Retinal pigment epithelial cell (primary cell): Measurements from ENCODE around the gene LPP.

Source experiments
- DNase-seq: peaks from one replicate; pipeline ENCODE4 v3.0.0-alpha.2; 2010; ENCODE audit warnings: low read depth
- H3K4me3 ChIP-seq: 2 replicates; pipeline ENCODE4 v1.5.1; 2011; ENCODE audit warnings: mild to moderate bottlenecking, low read length, control low read depth, moderate library complexity
- TF ChIP-seq, protein P1 (sequence below): conservative IDR thresholded peaks from 2 replicates; pipeline ENCODE4 v1.5.1; 2011; ENCODE audit warnings: low read depth, low read length, control low read depth, inconsistent platforms

LPP gene

DNA sequence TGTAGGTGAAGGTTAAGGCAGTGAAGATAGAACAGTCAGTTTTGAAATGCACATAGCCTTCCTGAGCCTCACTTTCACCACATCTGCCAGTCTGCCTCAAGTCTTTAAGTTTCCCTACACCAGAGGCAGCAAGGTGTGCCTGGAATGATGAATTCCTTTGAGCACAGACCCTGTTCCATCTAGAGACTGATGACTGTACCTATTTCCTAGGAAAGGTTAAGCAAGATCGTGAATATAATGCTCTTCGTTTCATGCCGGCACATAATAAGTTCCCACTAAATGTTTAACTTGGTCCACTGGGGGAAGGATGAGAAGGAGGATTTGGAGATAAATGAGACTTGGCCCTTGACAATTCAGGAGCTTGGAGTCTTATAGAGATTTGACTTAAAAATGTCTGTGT is 141.9 kb downstream of the LPP start:
- no peak for DNase-seq
- H3K4me3 ChIP-seq: no peak overlapping the region
- TF ChIP-seq, protein P1, sequence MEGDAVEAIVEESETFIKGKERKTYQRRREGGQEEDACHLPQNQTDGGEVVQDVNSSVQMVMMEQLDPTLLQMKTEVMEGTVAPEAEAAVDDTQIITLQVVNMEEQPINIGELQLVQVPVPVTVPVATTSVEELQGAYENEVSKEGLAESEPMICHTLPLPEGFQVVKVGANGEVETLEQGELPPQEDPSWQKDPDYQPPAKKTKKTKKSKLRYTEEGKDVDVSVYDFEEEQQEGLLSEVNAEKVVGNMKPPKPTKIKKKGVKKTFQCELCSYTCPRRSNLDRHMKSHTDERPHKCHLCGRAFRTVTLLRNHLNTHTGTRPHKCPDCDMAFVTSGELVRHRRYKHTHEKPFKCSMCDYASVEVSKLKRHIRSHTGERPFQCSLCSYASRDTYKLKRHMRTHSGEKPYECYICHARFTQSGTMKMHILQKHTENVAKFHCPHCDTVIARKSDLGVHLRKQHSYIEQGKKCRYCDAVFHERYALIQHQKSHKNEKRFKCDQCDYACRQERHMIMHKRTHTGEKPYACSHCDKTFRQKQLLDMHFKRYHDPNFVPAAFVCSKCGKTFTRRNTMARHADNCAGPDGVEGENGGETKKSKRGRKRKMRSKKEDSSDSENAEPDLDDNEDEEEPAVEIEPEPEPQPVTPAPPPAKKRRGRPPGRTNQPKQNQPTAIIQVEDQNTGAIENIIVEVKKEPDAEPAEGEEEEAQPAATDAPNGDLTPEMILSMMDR: no peak

DNA sequence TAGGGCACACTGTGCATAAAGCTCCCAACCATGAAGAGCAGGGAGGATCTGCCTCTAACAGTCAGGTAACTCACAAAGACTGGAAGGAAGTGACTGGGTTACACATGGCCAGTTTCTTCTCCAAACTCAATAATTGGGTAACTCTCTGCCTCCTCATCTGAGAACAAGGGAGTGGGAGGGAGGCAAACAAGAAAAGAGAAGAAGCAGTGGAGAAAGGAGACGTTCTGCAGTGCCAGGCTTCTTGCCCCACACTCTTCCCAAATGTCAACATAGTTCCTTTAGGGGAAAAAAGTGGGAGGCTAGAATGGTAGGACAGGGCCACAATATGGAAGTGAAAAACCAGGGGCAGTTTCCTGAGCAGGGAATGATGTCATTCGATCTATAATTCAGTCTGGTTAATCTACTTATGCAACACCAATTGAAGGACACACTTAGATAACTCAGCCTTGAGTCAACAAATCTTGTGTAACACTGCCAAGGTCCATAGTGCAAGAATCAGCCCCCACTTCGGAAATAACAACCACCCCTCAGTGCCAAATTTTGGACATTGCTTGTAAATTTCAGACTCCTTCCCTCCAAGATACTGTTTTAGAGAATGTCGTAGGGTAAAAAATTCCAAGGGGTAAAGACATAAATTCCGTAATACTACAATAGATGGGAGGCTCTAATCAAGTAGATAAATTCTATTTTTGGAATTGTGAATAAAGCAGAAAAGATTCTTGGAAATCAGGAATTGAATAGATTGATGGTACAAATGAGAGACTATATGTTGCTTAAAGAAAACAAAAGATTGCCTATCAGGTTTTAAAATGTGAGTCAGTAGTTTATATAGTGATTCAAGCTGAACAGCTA is 143.0 kb downstream of the LPP start:
- TF ChIP-seq, protein P1: no peak
- H3K4me3 ChIP-seq: no peak overlapping the region
- DNase-seq: peak; percentile 66

DNA sequence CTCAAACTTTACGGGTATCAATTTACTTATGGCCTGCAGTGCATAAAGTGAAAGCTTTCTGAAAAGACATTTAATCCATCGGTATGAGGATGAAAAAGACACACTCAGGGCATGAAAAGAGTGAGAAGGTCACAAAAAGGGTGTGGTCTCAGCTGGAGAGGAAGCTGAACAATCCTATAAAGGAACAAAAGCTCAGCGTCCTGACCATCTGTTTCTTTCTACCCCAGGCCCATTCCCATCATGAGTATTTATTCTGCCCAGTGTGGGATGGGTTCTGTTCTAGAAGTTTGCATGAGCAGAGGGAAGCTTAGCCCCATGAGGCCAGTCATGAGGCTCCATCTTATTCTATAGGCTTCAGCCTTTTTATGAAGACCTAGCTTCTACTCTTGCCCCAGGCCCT is 144.6 kb downstream of the LPP start:
- DNase-seq: no peak
- TF ChIP-seq, protein P1: no peak
- no peak overlapping the region for H3K4me3 ChIP-seq

DNA sequence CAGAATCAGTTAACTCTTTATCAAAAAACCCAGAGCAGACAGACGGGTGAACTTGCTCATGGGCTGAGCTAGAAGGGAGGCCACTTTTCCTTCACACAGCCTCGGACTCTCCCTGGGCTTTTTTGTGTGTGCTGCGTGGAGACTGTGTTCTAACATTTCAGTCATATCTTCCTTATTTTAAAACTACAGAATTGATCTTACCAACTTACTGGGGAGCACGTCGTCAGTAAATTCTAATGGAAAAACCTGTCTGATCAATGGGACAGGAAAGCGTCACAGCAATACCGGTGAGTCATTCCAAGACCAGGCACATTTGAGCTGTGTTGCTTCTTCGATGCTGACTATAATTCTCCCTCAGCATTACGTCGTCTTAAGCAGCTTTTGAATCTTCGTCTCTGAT is 145.1 kb downstream of the LPP start:
- TF ChIP-seq, protein P1: no peak
- no peak overlapping the region for H3K4me3 ChIP-seq
- no peak for DNase-seq

DNA sequence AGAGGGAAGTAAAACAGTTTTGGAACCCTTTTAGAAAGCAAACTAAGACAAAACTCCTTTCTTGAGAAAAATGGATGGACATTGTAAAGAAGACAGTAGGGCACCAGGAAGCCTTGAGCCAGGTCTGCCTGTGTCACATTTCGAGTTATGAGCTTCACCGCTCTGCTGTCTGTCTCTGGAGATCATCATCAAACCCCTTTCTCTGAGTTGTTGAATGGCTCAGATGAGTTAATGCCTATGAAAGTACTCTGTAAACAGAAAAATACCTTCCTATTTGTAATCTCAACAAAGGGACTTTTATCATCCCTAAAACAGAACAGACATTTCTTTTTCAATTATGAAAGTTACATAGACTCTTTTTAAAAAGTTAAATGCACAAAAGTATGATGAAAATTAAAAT is 145.8 kb downstream of the LPP start:
- no peak for DNase-seq
- TF ChIP-seq, protein P1: no peak
- H3K4me3 ChIP-seq: no peak overlapping the region

DNA sequence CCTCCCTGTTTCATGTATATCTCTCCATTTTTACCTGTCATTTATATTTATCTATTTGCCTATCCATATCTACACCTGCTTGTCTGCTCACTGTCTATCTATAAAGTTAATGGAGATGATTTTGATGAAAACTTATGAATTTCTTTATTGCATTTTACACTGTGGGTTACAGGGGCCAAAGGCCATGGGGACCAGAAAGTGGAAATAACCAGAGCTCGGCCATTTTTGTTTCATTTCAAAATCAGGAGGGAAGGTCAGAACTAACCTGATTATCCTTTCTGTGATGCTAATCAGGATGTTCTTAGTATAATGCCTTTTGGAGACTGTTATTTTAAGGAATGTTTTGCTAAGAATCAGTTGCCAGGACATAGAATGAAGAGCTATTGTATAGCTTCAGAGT is 147.2 kb downstream of the LPP start:
- DNase-seq: no peak
- no peak overlapping the region for H3K4me3 ChIP-seq
- TF ChIP-seq, protein P1: no peak

DNA sequence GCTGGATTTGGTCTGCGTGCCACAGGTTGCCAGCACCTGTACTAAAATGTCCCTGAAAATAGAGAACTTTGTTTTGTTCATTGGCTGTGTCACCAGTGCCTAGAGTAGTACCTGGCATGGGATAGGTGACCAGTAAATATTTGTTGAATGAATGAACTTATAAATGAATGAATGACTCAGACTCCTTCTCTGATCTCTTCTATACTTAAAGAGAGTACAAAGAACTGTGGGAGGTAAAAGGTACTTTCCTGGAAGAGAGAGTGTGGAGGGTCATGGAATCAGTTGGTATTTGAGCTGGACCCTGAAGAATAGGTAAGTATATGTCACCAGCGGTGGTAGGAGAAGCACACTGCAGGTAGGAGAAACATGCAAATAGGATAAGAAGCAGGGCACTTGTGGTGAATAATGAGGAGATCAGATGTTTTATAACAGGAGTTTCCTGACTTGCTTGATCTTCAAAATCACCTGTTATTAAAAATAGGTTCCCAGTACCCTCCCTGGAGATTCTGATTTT is 149.4 kb downstream of the LPP start:
- TF ChIP-seq, protein P1: no peak
- DNase-seq: no peak
- no peak overlapping the region for H3K4me3 ChIP-seq
